A549 treated with RU486 at 1 μM for 4 hours (cell line): ENCODE data around the gene ORC6. TPM values are rescaled to one million over a fixed set of nuclear protein-coding genes. Genes with fewer than 3 reads are reported as not detected.

Experiments used
- total RNA-seq: library from RNA; stranded (reverse); fragments of 200-300 nt; extraction: Qiagen RNA extraction; gene quantifications from 5 replicates; pipeline ENCODE4 v1.2.3, GENCODE V29; 2022; ENCODE audit warnings: low read depth

The ORC6 gene, protein sequence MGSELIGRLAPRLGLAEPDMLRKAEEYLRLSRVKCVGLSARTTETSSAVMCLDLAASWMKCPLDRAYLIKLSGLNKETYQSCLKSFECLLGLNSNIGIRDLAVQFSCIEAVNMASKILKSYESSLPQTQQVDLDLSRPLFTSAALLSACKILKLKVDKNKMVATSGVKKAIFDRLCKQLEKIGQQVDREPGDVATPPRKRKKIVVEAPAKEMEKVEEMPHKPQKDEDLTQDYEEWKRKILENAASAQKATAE
- total RNA-seq: 44.7 to 53.3 TPM (median 46.6 TPM) in 5 replicates

DNA sequence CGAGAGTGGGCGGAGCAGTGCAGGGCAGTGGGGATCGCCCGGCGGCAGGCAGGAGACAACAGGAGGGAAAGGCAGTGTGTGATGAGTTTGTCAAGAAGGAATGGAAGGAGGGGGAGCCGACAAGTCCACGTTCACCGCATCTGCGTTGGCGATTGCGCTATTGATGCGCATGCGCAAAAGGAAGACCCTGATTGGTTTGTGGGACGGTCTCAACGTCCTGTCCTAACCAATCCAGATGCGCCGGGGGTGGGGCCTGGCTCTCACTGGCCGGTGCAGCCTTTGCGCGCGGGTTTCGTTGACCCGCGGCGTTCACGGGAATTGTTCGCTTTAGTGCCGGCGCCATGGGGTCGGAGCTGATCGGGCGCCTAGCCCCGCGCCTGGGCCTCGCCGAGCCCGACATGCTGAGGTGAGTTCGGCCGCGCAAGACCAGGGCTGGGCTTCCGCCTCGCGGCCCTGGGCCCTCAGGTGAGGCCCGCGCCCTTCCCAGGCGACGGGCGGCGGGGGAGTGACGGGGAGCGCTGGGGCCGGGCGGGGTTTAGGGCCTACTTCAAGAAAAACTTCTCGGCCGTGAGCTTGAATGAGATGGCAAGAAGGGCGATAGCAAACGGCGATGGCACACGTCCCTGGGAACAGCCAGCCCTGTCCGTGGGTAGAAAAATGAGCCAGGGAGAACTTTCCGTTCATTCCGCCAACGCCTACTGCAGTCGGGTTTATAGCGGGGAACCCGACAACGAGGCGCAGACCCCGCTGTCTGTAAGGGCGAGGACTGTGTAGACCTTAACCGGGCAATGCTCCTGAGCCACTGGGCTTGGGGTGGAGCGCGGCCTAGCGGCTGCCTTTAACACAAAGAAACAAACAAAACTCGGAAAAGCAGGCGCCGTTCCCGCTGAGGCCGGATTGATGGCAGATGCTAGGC lies at the start of gene ORC6:
ORC6 (plus strand) TSS at position 295 of the 916 bp plus-strand sequence; CDS start at position 342, 47 bp downstream.

DNA sequence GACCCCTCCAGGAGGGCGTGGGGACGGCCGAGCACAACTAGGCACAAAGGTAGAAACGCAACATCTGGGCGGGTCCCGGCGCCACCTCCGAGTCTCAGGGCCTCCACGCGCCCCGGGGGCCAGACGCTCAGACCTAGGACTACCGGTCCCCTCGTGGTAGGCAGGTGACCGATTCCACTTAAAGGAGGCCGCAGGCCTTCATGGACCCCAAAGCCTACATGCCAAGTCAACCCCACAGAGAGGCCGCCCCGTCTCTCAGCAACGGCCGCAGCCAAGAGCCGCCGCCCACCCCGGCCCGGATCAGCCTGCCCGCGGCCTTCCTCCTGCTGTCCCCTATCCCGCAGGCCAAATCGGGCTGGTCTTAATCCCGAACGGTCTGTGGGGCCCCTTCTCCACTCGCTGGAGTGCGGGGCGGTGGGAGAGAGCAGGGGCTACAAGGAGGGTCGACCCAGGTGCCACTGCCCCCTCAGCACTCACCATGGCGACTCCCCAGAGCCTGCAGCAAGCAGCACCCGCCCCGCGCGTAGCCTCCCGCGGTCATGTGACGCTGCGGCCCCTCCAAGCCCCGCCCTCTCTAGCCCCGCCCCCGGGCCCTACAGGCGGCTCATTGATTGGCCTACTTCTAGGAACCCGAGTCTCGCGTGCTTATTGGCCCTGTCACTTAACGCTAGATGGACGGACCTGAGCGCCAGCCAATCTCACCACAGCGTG lies 650 bp upstream of the ORC6 start, which contains the start of gene VPS35:
VPS35 (minus strand) TSS at position 525 of the 711 bp plus-strand sequence; CDS start at position 480, 45 bp downstream.

Other genes with a start within 250 kb of the ORC6 start
- gene SHCBP1, start 68.3 kb upstream of the ORC6 start, total RNA-seq: 26.4 to 39.2 TPM (median 37.4 TPM) in 5 replicates
- 70.3 to 79.8 TPM (median 73.1 TPM) in 5 replicates for gene VPS35, start 481 bp upstream of the ORC6 start, total RNA-seq
- 0.07 to 0.10 TPM (median 0.09 TPM) in 3 of 5 replicates, not detected in the others for gene MYLK3, start 58.7 kb downstream of the ORC6 start, total RNA-seq
- 5.6 to 8.7 TPM (median 7.1 TPM) in 5 replicates for gene C16orf87, start 141.5 kb downstream of the ORC6 start, total RNA-seq
- gene GPT2, start 194.7 kb downstream of the ORC6 start, total RNA-seq: 10.1 to 15.4 TPM (median 13.7 TPM) in 5 replicates